ENCODE data around the gene CRHR2. TPM values are rescaled to one million over a fixed set of nuclear protein-coding genes. Genes with fewer than 3 reads are reported as not detected.

CRHR2 gene
- polyA plus RNA-seq, 1 of the 3 experiments (the other 2 are of a cell fraction), result not detected

DNA sequence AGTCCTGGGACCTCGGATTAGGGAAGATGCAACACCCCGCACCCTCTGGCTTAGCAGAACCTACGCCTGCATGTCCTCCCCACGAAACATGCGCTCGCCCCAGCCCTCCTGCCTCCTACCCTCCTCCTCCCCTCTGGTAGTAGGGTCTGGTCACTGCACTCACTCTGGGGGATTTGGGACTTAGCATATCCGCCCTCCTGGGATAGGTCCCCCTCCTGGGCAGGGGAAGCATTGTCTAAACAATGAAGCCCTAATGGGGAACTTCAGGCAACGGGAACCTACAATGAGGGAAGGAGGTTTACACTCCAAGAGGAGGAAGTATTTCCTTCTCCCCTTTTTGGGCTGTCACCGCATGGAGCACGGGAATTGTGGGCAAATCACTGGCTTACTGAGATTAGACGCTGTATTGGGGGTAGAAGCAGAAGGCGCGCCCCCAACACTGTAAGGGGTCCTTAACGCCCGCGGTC lies 892 bp downstream of the CRHR2 start:
- DNase-seq, result peak; percentile 58
- TF ChIP-seq TCF12 (IDR thresholded peaks at IDR 0.05), result no peak
- no peak for TF ChIP-seq PBX3 (IDR thresholded peaks at IDR 0.05)
- TF ChIP-seq ZBTB33 (IDR thresholded peaks at IDR 0.05; ENCODE audit: borderline replicate concordance, low read depth), result no peak
- no peak for TF ChIP-seq REST (IDR thresholded peaks at IDR 0.05; ENCODE audit: low read depth, low read length)
- TF ChIP-seq EP300 (IDR thresholded peaks at IDR 0.05; ENCODE audit: borderline replicate concordance in 1 of 2, low read depth in 1 of 2, low read length in 1 of 2), result no peak
- TF ChIP-seq RFX5 (IDR thresholded peaks at IDR 0.05; ENCODE audit: low read length), result no peak
- no peak for TF ChIP-seq RXRA (IDR thresholded peaks at IDR 0.05; ENCODE audit: borderline replicate concordance, low read depth)
- TF ChIP-seq POLR2AphosphoS5 (IDR thresholded peaks at IDR 0.05; ENCODE audit: low read depth, low read length), result no peak
- TF ChIP-seq, protein P1, sequence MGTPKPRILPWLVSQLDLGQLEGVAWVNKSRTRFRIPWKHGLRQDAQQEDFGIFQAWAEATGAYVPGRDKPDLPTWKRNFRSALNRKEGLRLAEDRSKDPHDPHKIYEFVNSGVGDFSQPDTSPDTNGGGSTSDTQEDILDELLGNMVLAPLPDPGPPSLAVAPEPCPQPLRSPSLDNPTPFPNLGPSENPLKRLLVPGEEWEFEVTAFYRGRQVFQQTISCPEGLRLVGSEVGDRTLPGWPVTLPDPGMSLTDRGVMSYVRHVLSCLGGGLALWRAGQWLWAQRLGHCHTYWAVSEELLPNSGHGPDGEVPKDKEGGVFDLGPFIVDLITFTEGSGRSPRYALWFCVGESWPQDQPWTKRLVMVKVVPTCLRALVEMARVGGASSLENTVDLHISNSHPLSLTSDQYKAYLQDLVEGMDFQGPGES (IDR thresholded peaks at IDR 0.05; ENCODE audit: low read depth, low read length), result no peak
- TF ChIP-seq NFIC (IDR thresholded peaks at IDR 0.05; ENCODE audit: borderline replicate concordance), result no peak
- TF ChIP-seq FOXJ3 (CRISPR knock-in tag; IDR thresholded peaks at IDR 0.05), result no peak
- no peak for TF ChIP-seq MXI1 (IDR thresholded peaks at IDR 0.05; ENCODE audit: low read depth, low read length)
- TF ChIP-seq MEF2A (IDR thresholded peaks at IDR 0.05; ENCODE audit: borderline replicate concordance, low read depth), result no peak
- no peak for TF ChIP-seq RCOR1 (IDR thresholded peaks at IDR 0.05; ENCODE audit: low read length)
- no peak for TF ChIP-seq TEAD4 (IDR thresholded peaks at IDR 0.05; ENCODE audit: borderline replicate concordance, insufficient read depth)
- no peak for TF ChIP-seq ELF1 (IDR thresholded peaks at IDR 0.05)
- CTCF ChIA-PET, result interaction anchor here (0.9 to 5.8 kb wide), 19 partner anchors 8 to 200 kb away, joined by 3 to 67 read pairs (median 6); partner anchors contain the start of gene INMT
- H3K4me1 ChIP-seq (ENCODE audit: control insufficient read depth in 1 of 2, insufficient read depth in 2 of 2, low read depth in 1 of 2, low read length in 1 of 2), result peaks cover 0 to 27% of the 10 kb centered on the region in 2 experiments; a peak in 1 of 4 replicates
- 64% methylated on average over 16 of the region's 16 CpGs for WGBS (ENCODE audit: low lambda C conversion rate)
- H3K27me3 ChIP-seq (ENCODE audit: insufficient read depth), result peaks cover 72% of the 10 kb centered on the region
- no peak overlapping the region for H2AFZ ChIP-seq (ENCODE audit: low read depth)
- no peak overlapping the region; a peak in 1 of 4 replicates for H3K4me3 ChIP-seq (ENCODE audit: low read depth in 2 of 2, low read length in 1 of 2)
- 0 out of 2 replicates have a peak, but pooled peaks cover 6% of the 10 kb centered on the region for H4K20me1 ChIP-seq (ENCODE audit: insufficient read depth)
- H3K79me2 ChIP-seq (ENCODE audit: insufficient read depth), result no peaks in the 10 kb centered on the region
- no peaks in the 10 kb centered on the region for H3K36me3 ChIP-seq (replicated peaks in 1 of 2; ENCODE audit: control insufficient read depth in 1 of 2, insufficient read depth in 2 of 2, low read length in 1 of 2)
- no peaks in the 10 kb centered on the region for H3F3A ChIP-seq (replicated peaks; ENCODE audit: insufficient read depth)
- H3K9me3 ChIP-seq, result no peaks in the 10 kb centered on the region
- peak overlapping the region; percentile 68; the same call in 1 of the 2 replicates for H3K4me2 ChIP-seq
- H3K9me2 ChIP-seq, result no peaks in the 10 kb centered on the region
- POLR2A ChIA-PET, result no interaction called here
- H3K27ac ChIP-seq (ENCODE audit: low read depth in 2 of 2, low read length in 1 of 2), result no peak overlapping the region
- no peak overlapping the region for H3K9ac ChIP-seq
